Esophagus squamous epithelium (tissue), 5 donors: Measurements from ENCODE around the gene MECP2. TPM values are rescaled to one million over a fixed set of nuclear protein-coding genes. Genes with fewer than 3 reads are reported as not detected.

Experiments used
- DNase-seq: peaks from one replicate; lab custom pipeline; 2025; lab: John Stamatoyannopoulos, UW
- H3K27ac ChIP-seq, 4 donors: fragments of 200-600 bp; sonication (generic); one replicate each; pipeline ENCODE4 v1.5.1; 2016 to 2019; ENCODE audit warnings: mild to moderate bottlenecking in 1 of 4
- H3K27me3 ChIP-seq, 4 donors: fragments of 200-600 bp; sonication (generic); 1 replicate in 3 of 4; 2 replicates in 1 of 4; pipeline versions ENCODE4 v1.5.1 to v1.6.0; 2017 to 2021; ENCODE audit warnings: antibody characterized with exemption in 1 of 4
- H3K36me3 ChIP-seq, 3 donors: fragments of 200-600 bp; sonication (generic); one replicate each; pipeline ENCODE4 v1.5.1; 2016 to 2019
- H3K4me1 ChIP-seq, 3 donors: fragments of 200-600 bp; sonication (generic); one replicate each; pipeline ENCODE4 v1.5.1; 2017 to 2019
- H3K4me3 ChIP-seq, 4 donors: fragments of 200-600 bp; sonication (generic); 1 replicate in 3 of 4; 2 replicates in 1 of 4; pipeline ENCODE4 v1.5.1; 2016 to 2019; ENCODE audit warnings: mild to moderate bottlenecking in 2 of 4, moderate library complexity in 1 of 4
- H3K9me3 ChIP-seq, 3 donors: fragments of 200-600 bp; sonication (generic); one replicate each; pipeline ENCODE4 v1.5.1; 2016 to 2019
- POLR2A ChIP-seq, 4 donors: fragments of 450-650 bp; IDR thresholded peaks; one replicate each; pipeline ENCODE4 v1.6.1; 2017; ENCODE audit warnings: antibody characterized with exemption in 4 of 4, mild to moderate bottlenecking in 4 of 4, moderate library complexity in 3 of 4
- whole genome bisulfite sequencing, 2 donors: methylation state at CpG; one replicate each; pipeline ENCODE4 v1.1.5; 2018; 5-methylcytosine and 5-hydroxymethylcytosine counted together
- intact Hi-C: fragments of 100-400 bp; cut with DNase I; formaldehyde crosslinking; loops from one replicate; pipeline ENCODE4 v1.15.0; 2022
- total RNA-seq, 4 donors: library from RNA; depleted of rRNA; stranded (reverse); fragments of >200 nt; gene quantifications; one replicate each; pipeline ENCODE4 v1.1.0, GENCODE V29; 2016
- TF ChIP-seq, protein P1 (sequence below), 6 experiments: fragments of 450-650 bp in 4 of 6; fragments of 200-600 bp in 2 of 6; sonication (generic) in 2 of 6; IDR thresholded peaks; one replicate each; pipeline ENCODE4 v1.5.1; 2016 to 2019; ENCODE audit warnings: antibody characterized with exemption in 6 of 6, mild to moderate bottlenecking in 4 of 6, moderate library complexity in 4 of 6
- donor health status: DM: yes; HTN: yes; CAD: no.

Gene MECP2
- total RNA-seq, 4 donors from 2014 or later = 17.7 to 38.7 (median 25.4) TPM

DNA sequence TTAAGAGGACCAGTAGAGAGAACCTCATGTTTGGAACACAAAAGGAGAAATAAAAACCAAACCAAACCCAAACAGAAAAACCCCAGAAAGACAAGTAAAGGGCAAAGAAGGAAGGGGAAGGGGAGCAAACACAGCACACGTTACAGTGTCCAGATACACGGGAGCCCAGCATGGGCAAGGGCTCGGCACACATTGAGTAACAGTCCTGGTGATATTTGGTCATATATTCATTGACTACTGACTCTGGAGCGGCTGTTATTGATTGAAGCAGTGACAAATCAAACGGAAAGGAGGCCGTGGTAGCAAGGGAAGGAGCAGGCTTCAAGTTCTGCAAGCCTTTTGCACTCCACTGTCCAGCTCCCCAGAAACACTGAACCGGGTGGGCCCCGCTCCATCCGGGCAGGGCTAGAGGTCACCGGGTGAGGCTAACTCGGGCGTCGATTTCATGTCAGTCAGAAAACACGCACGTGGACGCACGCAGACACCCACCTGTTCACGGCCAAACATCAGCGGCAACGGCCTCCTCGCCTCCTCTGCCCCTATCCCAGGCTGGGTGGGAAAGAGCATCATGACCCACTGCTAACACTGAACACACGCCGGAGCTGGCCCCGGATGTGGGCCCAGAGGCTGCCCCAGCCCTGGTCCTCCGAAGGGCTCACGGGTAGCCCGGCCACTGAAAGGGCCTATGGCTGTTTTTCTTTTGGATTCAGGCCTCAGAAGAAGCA lies 74.1 kb downstream of the MECP2 start:
- TF ChIP-seq, protein P1, sequence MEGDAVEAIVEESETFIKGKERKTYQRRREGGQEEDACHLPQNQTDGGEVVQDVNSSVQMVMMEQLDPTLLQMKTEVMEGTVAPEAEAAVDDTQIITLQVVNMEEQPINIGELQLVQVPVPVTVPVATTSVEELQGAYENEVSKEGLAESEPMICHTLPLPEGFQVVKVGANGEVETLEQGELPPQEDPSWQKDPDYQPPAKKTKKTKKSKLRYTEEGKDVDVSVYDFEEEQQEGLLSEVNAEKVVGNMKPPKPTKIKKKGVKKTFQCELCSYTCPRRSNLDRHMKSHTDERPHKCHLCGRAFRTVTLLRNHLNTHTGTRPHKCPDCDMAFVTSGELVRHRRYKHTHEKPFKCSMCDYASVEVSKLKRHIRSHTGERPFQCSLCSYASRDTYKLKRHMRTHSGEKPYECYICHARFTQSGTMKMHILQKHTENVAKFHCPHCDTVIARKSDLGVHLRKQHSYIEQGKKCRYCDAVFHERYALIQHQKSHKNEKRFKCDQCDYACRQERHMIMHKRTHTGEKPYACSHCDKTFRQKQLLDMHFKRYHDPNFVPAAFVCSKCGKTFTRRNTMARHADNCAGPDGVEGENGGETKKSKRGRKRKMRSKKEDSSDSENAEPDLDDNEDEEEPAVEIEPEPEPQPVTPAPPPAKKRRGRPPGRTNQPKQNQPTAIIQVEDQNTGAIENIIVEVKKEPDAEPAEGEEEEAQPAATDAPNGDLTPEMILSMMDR (IDR thresholded peaks at IDR 0.05) = no peak
- TF ChIP-seq POLR2A (IDR thresholded peaks at IDR 0.05) = no peak
- Histone ChIP-seq H3K36me3 (peaks cover 0 to 16% (median 0%) of the 10 kb centered on the region in 3 donors), H3K27ac (peak overlapping the region in 1 of 4 donors; percentile 93), H3K4me3 (no peak overlapping the region), H3K27me3 (no peaks in the 10 kb centered on the region), H3K4me1 (peaks cover 11 to 53% (median 12%) of the 10 kb centered on the region in 3 donors), H3K9me3 (no peaks in the 10 kb centered on the region)
- 77 to 82% methylated on average over 7 to 16 of the region's 27 CpGs for WGBS, 2 donors
- no peak for DNase-seq
- intact Hi-C loops = no loop called here

DNA sequence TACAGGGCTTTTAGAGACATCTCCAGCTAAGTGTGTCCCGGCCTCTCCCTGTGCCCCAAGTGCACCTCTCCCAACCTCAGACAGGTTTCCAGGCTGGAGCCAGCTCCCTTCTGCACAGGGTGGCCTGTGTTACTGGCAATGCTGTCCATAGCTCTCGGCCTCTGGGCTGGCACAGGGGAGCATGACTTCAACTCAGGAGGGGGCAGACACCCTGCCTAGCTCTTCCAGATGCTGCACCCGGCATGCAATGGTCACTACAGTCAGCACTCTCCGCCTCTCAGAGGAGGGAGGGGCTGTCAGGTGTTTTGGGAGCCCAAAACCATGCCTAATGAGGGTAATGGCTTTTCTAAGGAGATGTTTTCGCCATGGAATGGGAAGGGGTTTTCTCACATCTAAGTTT lies 75.4 kb downstream of the MECP2 start:
- Histone ChIP-seq H3K4me3 (no peak overlapping the region), H3K4me1 (peaks cover 15 to 65% (median 20%) of the 10 kb centered on the region in 3 donors), H3K27me3 (no peaks in the 10 kb centered on the region), H3K9me3 (no peaks in the 10 kb centered on the region), H3K27ac (peak overlapping the region in 2 of 4 donors; percentile 10 to 93), H3K36me3 (peaks cover 0 to 9% (median 4%) of the 10 kb centered on the region in 3 donors)
- no peak for TF ChIP-seq POLR2A (IDR thresholded peaks at IDR 0.05)
- TF ChIP-seq, protein P1 (IDR thresholded peaks at IDR 0.05) = no peak
- DNase-seq = no peak
- intact Hi-C loops = no loop called here
- 94 to 100% methylated on average over 1 to 2 of the region's 5 CpGs for WGBS, 2 donors

DNA sequence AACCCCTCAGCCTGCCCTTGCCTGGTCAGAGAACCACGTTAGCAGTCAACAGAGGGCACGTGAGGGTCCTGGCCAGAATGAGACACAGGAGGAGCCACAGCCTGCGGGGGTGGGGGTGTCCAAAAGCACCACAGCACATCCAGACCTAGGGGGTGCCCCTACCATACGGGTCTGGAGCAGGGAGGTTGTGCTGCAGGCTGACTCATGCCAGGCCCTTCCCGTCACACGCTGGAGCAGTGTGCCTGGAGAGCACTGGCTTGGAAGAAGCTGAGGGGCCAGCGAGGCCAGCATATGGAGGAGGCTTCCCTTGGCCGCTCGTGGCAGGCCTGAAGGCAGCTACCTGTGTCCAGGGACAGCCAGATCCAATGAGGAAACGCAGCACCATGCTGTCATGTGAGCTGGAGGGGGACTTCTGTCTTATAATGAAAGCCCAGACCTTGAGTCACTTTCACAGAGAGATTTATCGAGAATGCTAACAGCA lies 76.3 kb downstream of the MECP2 start:
- H3K4me1 ChIP-seq = peaks cover 15 to 62% (median 20%) of the 10 kb centered on the region in 3 donors
- H3K36me3 ChIP-seq = peaks cover 0 to 13% (median 11%) of the 10 kb centered on the region in 3 donors
- DNase-seq = no peak
- H3K27me3 ChIP-seq = no peaks in the 10 kb centered on the region
- 17 to 46% methylated on average over 1 to 7 of the region's 11 CpGs for WGBS, 2 donors
- intact Hi-C loops = no loop called here
- no peak overlapping the region for H3K4me3 ChIP-seq
- H3K9me3 ChIP-seq = no peaks in the 10 kb centered on the region
- no peak for TF ChIP-seq POLR2A (IDR thresholded peaks at IDR 0.05)
- TF ChIP-seq, protein P1 (IDR thresholded peaks at IDR 0.05) = no peak
- H3K27ac ChIP-seq = peak overlapping the region; percentile 91 to 93 (median 92)

DNA sequence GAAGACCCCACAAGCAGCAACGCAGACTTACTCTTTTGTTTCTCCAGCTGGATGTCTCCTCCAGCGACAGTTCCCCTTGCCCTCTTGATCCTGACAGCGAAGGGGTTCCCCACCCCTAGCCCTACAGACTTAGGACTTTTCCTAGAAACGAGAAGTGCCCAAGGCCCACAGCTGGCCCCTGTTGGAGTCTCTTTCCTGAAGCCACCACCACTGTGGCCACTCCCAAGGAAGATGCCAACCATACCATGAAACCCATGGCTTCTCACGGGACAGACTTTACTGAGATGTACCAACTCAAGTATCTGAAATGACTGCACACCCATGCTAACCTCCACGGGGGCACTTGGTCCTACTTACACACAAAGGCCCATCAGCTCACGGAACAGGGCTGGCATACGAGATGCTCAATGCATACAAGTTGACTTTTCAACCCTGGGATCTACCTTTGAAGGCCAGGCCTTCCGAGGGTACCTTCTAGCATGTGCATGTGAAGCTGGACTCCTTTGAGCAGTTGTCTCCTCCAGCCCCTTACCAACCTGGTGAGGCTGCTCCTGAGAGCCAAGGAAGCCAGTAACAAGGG lies 76.9 kb downstream of the MECP2 start:
- Histone ChIP-seq H3K36me3 (peaks cover 0 to 18% (median 15%) of the 10 kb centered on the region in 3 donors), H3K27me3 (no peaks in the 10 kb centered on the region), H3K4me1 (peaks cover 15 to 57% (median 20%) of the 10 kb centered on the region in 3 donors), H3K4me3 (peak overlapping the region; percentile 38 to 79 (median 61)), H3K27ac (peak overlapping the region; percentile 91 to 93 (median 92)), H3K9me3 (no peaks in the 10 kb centered on the region)
- WGBS, 2 donors = 60% methylated on average over 4 of the region's 9 CpGs; no CpG with 5 or more reads in 1 of the 2 donors
- intact Hi-C loops = no loop called here
- TF ChIP-seq POLR2A (IDR thresholded peaks at IDR 0.05) = no peak
- TF ChIP-seq, protein P1 (IDR thresholded peaks at IDR 0.05) = no peak
- no peak for DNase-seq
